Sigmoid colon (tissue), 4 donors: ENCODE measurements around the gene NANOS2.
A peak's percentile ranks its signal among the peaks of the same experiment; 100 is the strongest.

Experiments used
- POLR2AphosphoS5 ChIP-seq, 4 donors: sonication (generic); formaldehyde crosslinking; IDR thresholded peaks; one replicate each; pipeline ENCODE4 v1.6.1; 2017; ENCODE audit warnings: antibody characterized with exemption in 4 of 4
- TF ChIP-seq, protein P1 (sequence below), 4 experiments: fragments of 450-650 bp in 3 of 4; fragments of 200-600 bp in 1 of 4; IDR thresholded peaks; one replicate each; pipeline ENCODE4 v1.5.1; 2016 to 2019; ENCODE audit warnings: antibody characterized with exemption in 4 of 4, mild to moderate bottlenecking in 3 of 4, moderate library complexity in 2 of 4

DNA sequence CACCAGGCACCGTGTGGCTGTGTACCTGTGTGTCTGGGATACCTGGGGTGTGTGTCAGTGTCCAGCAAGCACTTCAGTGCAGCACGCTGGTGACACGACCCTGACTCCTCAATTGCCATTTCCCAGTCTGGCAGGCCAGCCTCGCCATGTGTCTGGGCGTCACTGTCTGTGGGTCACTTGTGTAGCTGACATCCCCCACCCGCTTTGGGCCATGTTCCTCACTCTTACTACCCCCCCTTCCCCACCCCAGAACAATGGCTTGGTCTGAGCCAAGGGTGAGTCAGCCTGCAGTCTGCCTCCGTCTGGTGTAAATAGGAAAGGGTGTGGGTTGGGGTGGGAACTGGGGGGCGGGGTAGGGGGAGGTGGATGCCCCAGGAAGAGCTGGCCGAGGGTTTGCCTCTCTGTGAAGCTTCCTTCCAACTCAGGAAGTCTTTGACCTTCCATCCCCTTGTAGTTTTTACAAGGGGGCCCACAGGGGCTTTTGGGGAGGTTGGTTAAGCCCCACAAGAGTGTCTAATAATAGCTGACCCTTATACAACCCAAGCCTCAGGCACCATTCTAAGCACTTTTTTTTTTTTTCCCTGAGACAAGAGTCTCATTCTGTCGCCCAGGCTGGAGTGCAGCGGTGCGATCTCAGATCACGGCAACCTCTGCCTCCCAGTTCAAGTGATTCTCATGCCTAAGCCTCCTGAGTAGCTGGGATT, 41.5 kb upstream of the NANOS2 start:
- TF ChIP-seq, protein P1, sequence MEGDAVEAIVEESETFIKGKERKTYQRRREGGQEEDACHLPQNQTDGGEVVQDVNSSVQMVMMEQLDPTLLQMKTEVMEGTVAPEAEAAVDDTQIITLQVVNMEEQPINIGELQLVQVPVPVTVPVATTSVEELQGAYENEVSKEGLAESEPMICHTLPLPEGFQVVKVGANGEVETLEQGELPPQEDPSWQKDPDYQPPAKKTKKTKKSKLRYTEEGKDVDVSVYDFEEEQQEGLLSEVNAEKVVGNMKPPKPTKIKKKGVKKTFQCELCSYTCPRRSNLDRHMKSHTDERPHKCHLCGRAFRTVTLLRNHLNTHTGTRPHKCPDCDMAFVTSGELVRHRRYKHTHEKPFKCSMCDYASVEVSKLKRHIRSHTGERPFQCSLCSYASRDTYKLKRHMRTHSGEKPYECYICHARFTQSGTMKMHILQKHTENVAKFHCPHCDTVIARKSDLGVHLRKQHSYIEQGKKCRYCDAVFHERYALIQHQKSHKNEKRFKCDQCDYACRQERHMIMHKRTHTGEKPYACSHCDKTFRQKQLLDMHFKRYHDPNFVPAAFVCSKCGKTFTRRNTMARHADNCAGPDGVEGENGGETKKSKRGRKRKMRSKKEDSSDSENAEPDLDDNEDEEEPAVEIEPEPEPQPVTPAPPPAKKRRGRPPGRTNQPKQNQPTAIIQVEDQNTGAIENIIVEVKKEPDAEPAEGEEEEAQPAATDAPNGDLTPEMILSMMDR (IDR thresholded peaks at IDR 0.05), result no peak
- peak in 1 of 4 donors; percentile 13 for TF ChIP-seq POLR2AphosphoS5 (IDR thresholded peaks at IDR 0.05)
